ENCODE results near the gene PKHD1.

The PKHD1 gene

DNA sequence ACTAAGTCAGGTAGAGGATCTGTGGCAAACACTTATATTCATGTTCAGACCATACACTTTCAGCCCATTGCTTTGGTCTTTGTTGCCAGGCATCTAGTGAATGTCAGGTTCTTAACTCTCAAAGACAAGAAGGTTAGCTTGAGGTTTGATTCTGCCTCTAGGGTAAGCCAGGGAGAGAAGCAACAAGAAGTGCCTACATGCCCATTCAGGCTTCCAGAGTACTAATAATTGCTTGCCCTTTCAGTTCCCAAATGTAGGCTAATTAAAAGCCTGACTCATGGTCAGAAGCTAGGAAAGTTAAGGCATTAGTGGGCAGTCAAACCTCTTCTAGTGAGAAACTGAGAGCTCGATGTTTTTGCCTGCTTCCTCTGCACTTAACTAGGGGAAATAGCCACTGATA is 492.4 kb downstream of the PKHD1 start:
- H3K4me1 ChIP-seq (ENCODE audit: insufficient read depth, low read length), result no peaks in the 10 kb centered on the region
- H3K9ac ChIP-seq (ENCODE audit: low read length), result no peak overlapping the region

DNA sequence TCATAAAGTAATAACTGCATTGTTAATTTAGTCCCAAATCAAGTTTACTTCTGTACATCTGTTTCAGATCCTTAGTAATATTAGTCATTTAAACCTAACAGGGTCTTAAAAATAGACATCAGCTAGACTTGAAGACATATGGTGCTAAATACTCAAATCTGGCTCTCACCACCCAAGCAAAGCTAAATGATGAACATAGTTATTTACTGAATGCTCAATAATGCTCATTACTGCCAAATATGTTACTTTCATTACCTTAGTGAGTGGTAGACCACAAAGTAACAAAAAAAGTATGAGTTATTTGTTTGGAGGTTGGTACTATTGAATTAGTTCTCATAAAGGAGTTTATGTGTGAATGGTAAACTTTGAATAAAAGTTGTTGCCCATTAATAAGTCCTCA is 502.1 kb downstream of the PKHD1 start:
- Histone ChIP-seq H3K27me3 (ENCODE audit: control insufficient read depth in 1 of 2, insufficient read depth in 2 of 2, low read length in 2 of 2) (no peaks in the 10 kb centered on the region), H3K27ac (ENCODE audit: low read depth, low read length) (no peak overlapping the region), H3K9me3 (ENCODE audit: low read length) (no peaks in the 10 kb centered on the region), H3K9ac (ENCODE audit: low read length) (no peak overlapping the region), H3K4me3 (ENCODE audit: low read depth in 1 of 2, low read length in 2 of 2) (no peak overlapping the region), H3K4me1 (ENCODE audit: insufficient read depth, low read length) (no peaks in the 10 kb centered on the region), H3K36me3 (ENCODE audit: insufficient read depth, low read length) (no peaks in the 10 kb centered on the region)

More for the DNA sequence above, 492.4 kb downstream of the PKHD1 start:
- Histone ChIP-seq H3K36me3 (ENCODE audit: insufficient read depth, low read length) (no peaks in the 10 kb centered on the region), H3K27ac (ENCODE audit: low read depth, low read length) (no peak overlapping the region), H3K27me3 (ENCODE audit: control insufficient read depth in 1 of 2, insufficient read depth in 2 of 2, low read length in 2 of 2) (no peaks in the 10 kb centered on the region), H3K4me3 (ENCODE audit: low read depth in 1 of 2, low read length in 2 of 2) (no peak overlapping the region), H3K9me3 (ENCODE audit: low read length) (no peaks in the 10 kb centered on the region)

DNA sequence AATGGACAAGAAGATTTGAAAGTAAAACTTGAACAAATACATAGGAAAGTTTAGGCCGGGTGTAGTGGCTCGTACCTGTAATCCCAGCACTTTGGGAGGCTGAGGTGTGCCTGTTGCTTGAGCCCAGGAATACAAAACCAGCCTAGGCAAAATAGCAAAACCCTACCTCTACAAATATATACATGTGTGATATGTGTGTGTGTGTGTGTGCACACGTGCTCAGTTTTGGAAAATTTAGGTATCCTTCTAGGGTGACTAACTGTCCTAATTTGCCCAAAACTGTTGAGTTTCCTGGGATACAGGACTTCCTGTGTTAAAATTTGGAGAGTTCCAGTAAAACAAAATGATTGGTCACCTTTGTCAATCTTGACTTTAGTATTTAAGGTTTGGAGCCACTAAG is 503.2 kb downstream of the PKHD1 start:
- H3K9me3 ChIP-seq (ENCODE audit: low read length), result no peaks in the 10 kb centered on the region
- no peak overlapping the region for H3K9ac ChIP-seq (ENCODE audit: low read length)
- H3K27me3 ChIP-seq (ENCODE audit: control insufficient read depth in 1 of 2, insufficient read depth in 2 of 2, low read length in 2 of 2), result no peaks in the 10 kb centered on the region
- no peak overlapping the region for H3K4me3 ChIP-seq (ENCODE audit: low read depth in 1 of 2, low read length in 2 of 2)
- no peaks in the 10 kb centered on the region for H3K36me3 ChIP-seq (ENCODE audit: insufficient read depth, low read length)
- no peaks in the 10 kb centered on the region for H3K4me1 ChIP-seq (ENCODE audit: insufficient read depth, low read length)
- no peak overlapping the region for H3K27ac ChIP-seq (ENCODE audit: low read depth, low read length)

DNA sequence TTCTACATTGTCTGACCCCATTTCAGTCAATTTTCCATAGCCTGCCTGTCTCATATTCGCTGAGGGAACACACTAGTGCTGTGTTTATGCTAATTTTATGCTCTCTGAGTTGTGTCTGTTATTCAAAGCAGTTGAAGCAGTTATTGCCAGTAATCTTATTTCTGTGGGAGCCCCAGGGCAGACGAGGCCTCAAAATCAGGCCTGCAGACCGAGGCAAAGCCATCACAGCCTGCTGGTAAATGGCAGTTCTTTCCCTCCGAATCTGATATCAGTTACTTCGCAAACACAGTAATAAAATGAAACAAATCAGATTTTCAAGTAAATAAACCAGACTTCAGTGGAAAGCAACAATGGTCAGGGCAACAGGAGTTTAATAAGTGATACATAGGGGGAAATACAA is 508.4 kb downstream of the PKHD1 start:
- Histone ChIP-seq H3K27ac (ENCODE audit: low read depth, low read length) (no peak overlapping the region), H3K4me3 (ENCODE audit: low read depth in 1 of 2, low read length in 2 of 2) (no peak overlapping the region), H3K9me3 (ENCODE audit: low read length) (no peaks in the 10 kb centered on the region), H3K27me3 (ENCODE audit: control insufficient read depth in 1 of 2, insufficient read depth in 2 of 2, low read length in 2 of 2) (no peaks in the 10 kb centered on the region), H3K4me1 (ENCODE audit: insufficient read depth, low read length) (no peaks in the 10 kb centered on the region), H3K9ac (ENCODE audit: low read length) (no peak overlapping the region), H3K36me3 (ENCODE audit: insufficient read depth, low read length) (no peaks in the 10 kb centered on the region)

DNA sequence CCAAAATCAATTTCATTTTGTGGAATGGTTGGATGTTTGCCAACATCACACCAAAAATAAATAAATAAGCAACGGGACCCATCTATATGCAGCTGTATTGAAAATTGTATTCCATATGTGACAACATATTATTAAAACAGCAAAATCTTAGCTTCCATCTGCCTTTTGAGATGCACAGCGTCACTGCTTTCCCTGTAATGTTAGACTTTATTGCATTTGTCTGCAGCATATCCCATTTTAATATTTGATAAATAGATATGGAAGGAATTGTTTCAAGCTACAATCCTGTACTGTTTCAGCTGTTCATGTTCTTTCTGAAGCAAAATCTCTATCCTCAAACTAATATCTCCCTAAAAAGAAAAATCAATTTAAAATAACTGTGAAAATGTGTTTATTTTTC is 509.1 kb downstream of the PKHD1 start:
- Histone ChIP-seq H3K4me1 (ENCODE audit: insufficient read depth, low read length) (no peaks in the 10 kb centered on the region), H3K9me3 (ENCODE audit: low read length) (no peaks in the 10 kb centered on the region), H3K36me3 (ENCODE audit: insufficient read depth, low read length) (no peaks in the 10 kb centered on the region), H3K27me3 (ENCODE audit: control insufficient read depth in 1 of 2, insufficient read depth in 2 of 2, low read length in 2 of 2) (no peaks in the 10 kb centered on the region), H3K4me3 (ENCODE audit: low read depth in 1 of 2, low read length in 2 of 2) (no peak overlapping the region), H3K27ac (ENCODE audit: low read depth, low read length) (no peak overlapping the region), H3K9ac (ENCODE audit: low read length) (no peak overlapping the region)

DNA sequence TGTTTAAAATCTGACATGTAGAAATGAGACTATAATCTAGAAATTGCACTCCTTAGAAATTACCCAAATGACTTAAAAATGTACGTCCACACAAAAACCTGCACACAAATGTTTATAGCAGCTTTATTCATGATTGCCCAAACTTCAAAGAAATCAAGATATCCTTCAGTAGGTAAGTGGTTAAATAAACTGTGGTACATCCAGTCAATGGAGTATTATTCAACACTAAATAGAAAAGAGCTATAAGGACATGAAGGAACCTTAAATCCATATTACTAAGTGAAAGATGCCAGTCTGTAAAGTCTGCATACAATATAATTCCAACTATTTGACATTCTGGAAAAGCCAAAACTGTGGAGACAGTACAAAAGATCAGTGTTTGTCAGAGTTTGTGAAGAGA is 513.4 kb downstream of the PKHD1 start:
- H3K36me3 ChIP-seq (ENCODE audit: insufficient read depth, low read length), result no peaks in the 10 kb centered on the region
- no peaks in the 10 kb centered on the region for H3K4me1 ChIP-seq (ENCODE audit: insufficient read depth, low read length)
- no peaks in the 10 kb centered on the region for H3K27me3 ChIP-seq (ENCODE audit: control insufficient read depth in 1 of 2, insufficient read depth in 2 of 2, low read length in 2 of 2)
- H3K9me3 ChIP-seq (ENCODE audit: low read length), result no peaks in the 10 kb centered on the region
- H3K4me3 ChIP-seq (ENCODE audit: low read depth in 1 of 2, low read length in 2 of 2), result no peak overlapping the region
- H3K9ac ChIP-seq (ENCODE audit: low read length), result no peak overlapping the region
- no peak overlapping the region for H3K27ac ChIP-seq (ENCODE audit: low read depth, low read length)

DNA sequence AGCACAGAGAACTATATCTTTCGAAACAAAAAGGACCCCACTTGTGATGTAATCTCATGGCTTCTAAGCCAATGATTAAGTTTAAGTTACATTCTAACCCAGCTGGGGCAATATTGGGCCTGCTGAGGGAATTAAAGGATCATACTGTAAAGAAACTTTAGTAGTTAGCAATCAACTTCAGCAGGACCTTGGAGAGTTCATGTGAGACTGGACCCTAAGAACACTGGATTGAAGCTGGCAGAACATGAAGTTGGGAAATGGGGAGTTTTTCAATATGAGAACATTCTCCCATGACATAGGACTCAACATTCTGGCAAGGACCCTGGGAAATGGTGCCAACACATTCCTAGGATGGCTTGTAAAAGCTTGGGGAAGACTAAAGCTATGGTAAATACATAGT is 516.2 kb downstream of the PKHD1 start:
- H3K36me3 ChIP-seq (ENCODE audit: insufficient read depth, low read length), result no peaks in the 10 kb centered on the region
- H3K4me3 ChIP-seq (ENCODE audit: low read depth in 1 of 2, low read length in 2 of 2), result no peak overlapping the region
- H3K4me1 ChIP-seq (ENCODE audit: insufficient read depth, low read length), result no peaks in the 10 kb centered on the region
- no peaks in the 10 kb centered on the region for H3K9me3 ChIP-seq (ENCODE audit: low read length)
- H3K27ac ChIP-seq (ENCODE audit: low read depth, low read length), result no peak overlapping the region
- no peak overlapping the region for H3K9ac ChIP-seq (ENCODE audit: low read length)
- no peaks in the 10 kb centered on the region for H3K27me3 ChIP-seq (ENCODE audit: control insufficient read depth in 1 of 2, insufficient read depth in 2 of 2, low read length in 2 of 2)

DNA sequence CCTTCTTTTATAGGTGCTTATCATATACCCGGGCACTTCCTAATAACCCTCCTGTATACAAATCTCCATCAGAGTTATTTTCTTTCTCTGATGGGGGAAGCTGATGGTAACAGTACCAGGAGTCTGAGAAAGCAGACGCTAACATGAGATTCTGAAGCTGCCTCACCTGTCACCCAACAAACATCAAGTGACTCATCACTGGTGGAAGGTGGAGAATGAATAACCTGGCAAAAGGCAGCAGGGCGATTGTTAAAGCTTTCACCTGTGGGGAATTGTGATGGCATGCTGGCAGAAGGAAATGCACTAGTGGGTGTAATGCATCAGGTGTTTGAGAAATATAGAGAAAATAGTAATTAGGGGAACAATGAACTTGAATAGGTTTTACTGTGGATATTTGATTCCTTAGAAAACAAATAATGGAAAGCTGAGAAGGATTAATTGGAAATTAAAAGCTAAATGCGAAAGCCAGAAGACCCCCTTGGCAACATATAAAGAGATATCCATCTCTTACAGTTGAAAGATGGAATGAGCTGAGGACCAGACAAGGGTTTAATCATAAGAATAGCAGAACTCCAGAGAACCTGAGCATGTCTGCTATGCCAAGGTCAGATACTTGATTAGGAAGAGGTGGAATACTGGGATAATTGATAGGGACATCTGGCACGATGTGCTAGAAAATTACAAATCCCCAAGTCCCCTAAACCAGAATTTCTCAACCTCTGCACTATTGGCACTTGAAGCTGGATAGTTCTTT is 517.1 kb downstream of the PKHD1 start:
- no peaks in the 10 kb centered on the region for H3K9me3 ChIP-seq (ENCODE audit: low read length)
- no peak overlapping the region for H3K27ac ChIP-seq (ENCODE audit: low read depth, low read length)
- H3K27me3 ChIP-seq (ENCODE audit: control insufficient read depth in 1 of 2, insufficient read depth in 2 of 2, low read length in 2 of 2), result no peaks in the 10 kb centered on the region
- H3K4me1 ChIP-seq (ENCODE audit: insufficient read depth, low read length), result no peaks in the 10 kb centered on the region
- H3K36me3 ChIP-seq (ENCODE audit: insufficient read depth, low read length), result no peaks in the 10 kb centered on the region
- no peak overlapping the region for H3K9ac ChIP-seq (ENCODE audit: low read length)
- no peak overlapping the region for H3K4me3 ChIP-seq (ENCODE audit: low read depth in 1 of 2, low read length in 2 of 2)

DNA sequence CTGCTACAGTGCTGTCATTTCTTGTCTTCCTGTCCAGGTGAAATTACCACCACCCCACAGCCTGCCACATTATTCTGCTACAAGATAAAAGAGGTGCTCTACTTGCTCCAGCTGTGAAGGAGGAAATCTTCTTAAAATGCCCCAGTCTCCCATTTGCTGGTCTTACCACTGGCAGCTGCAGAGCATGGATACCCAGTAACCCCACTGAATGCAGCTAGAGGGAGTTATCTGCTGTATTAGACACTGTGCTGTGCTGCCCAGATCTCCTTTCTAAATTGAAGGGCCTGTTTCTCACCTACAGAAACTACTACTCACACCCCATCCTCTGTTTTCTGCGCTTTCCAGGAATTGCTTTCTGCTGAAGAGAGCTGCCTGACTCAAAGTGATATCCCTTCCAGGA is 517.8 kb downstream of the PKHD1 start:
- H3K9me3 ChIP-seq (ENCODE audit: low read length), result no peaks in the 10 kb centered on the region
- no peaks in the 10 kb centered on the region for H3K27me3 ChIP-seq (ENCODE audit: control insufficient read depth in 1 of 2, insufficient read depth in 2 of 2, low read length in 2 of 2)
- no peak overlapping the region for H3K9ac ChIP-seq (ENCODE audit: low read length)
- no peaks in the 10 kb centered on the region for H3K36me3 ChIP-seq (ENCODE audit: insufficient read depth, low read length)
- H3K27ac ChIP-seq (ENCODE audit: low read depth, low read length), result no peak overlapping the region
- no peaks in the 10 kb centered on the region for H3K4me1 ChIP-seq (ENCODE audit: insufficient read depth, low read length)
- no peak overlapping the region for H3K4me3 ChIP-seq (ENCODE audit: low read depth in 1 of 2, low read length in 2 of 2)

DNA sequence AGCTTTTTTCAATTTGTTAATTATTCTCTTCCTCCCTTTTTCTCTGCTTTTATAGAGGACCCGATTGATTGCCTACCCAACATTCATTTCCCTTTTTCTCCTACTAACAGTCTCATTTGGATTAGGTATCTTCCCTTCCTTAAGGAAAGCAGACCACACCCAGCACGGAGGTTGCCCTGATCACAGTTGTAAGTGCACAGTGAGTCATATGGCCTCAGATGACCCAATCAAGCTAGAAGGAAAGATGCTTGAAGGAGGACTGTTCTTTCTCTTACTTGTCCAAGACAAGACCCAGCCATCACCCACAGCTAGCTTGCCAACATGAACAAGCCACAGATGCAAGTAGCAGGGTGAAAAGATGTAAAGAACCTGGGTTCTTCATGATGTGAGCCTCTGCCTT is 518.6 kb downstream of the PKHD1 start:
- Histone ChIP-seq H3K9me3 (ENCODE audit: low read length) (no peaks in the 10 kb centered on the region), H3K4me3 (ENCODE audit: low read depth in 1 of 2, low read length in 2 of 2) (no peak overlapping the region), H3K27ac (ENCODE audit: low read depth, low read length) (no peak overlapping the region), H3K36me3 (ENCODE audit: insufficient read depth, low read length) (no peaks in the 10 kb centered on the region), H3K4me1 (ENCODE audit: insufficient read depth, low read length) (no peaks in the 10 kb centered on the region), H3K27me3 (ENCODE audit: control insufficient read depth in 1 of 2, insufficient read depth in 2 of 2, low read length in 2 of 2) (no peaks in the 10 kb centered on the region), H3K9ac (ENCODE audit: low read length) (no peak overlapping the region)

DNA sequence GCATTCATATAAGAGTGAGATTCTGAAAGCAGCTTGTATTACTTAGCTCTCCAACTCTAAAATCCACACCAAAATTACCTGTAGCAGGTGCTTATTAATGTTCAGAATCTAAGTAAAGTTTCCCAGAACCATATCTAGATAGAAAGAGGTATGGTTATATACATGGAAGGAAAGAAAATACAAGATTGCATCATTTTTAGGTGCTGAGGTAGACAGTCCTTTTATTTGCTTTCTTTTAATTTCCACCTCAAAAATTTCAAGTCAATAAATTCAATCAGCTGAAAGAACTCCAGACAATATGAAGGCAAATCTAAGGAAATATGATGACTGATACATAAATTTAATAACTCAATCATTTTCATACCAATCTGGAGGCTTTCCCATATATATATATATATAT is 521.9 kb downstream of the PKHD1 start:
- no peak overlapping the region for H3K9ac ChIP-seq (ENCODE audit: low read length)
- no peaks in the 10 kb centered on the region for H3K27me3 ChIP-seq (ENCODE audit: control insufficient read depth in 1 of 2, insufficient read depth in 2 of 2, low read length in 2 of 2)
- H3K4me1 ChIP-seq (ENCODE audit: insufficient read depth, low read length), result no peaks in the 10 kb centered on the region
- no peak overlapping the region for H3K27ac ChIP-seq (ENCODE audit: low read depth, low read length)
- H3K9me3 ChIP-seq (ENCODE audit: low read length), result no peaks in the 10 kb centered on the region
- H3K36me3 ChIP-seq (ENCODE audit: insufficient read depth, low read length), result no peaks in the 10 kb centered on the region
- no peak overlapping the region for H3K4me3 ChIP-seq (ENCODE audit: low read depth in 1 of 2, low read length in 2 of 2)

Measured in muscle layer of colon (tissue), 2 donors.